Activated naive CD8-positive, alpha-beta T cell treated with anti-CD3 and anti-CD28 coated beads for 36 hours (primary cell): ENCODE data around the gene COLGALT1. TPM values are rescaled to one million over a fixed set of nuclear protein-coding genes. Genes with fewer than 3 reads are reported as not detected.
"Not testable (repeated sequence)": the region's sequence is repeated elsewhere in the genome, so short reads cannot be mapped to it uniquely, and the experiment has no call there.

Experiments used
- DNase-seq: peaks from one replicate; pipeline ENCODE4 v3.0.0; 2021
- H3K27ac Mint-ChIP-seq: one replicate; pipeline ENCODE4 v1.8.0; 2022; ENCODE audit warnings: mild to moderate bottlenecking, moderate library complexity, mixed read lengths
- H3K27me3 Mint-ChIP-seq: one replicate; pipeline ENCODE4 v1.8.0; 2022; ENCODE audit warnings: mild to moderate bottlenecking, mixed read lengths
- H3K36me3 Mint-ChIP-seq: one replicate; pipeline ENCODE4 v1.8.0; 2021; ENCODE audit warnings: mild to moderate bottlenecking, mixed read lengths
- H3K4me1 Mint-ChIP-seq: one replicate; pipeline ENCODE4 v1.8.0; 2021; ENCODE audit warnings: mixed read lengths
- H3K4me3 Mint-ChIP-seq: one replicate; pipeline ENCODE4 v1.8.0; 2022; ENCODE audit warnings: mild to moderate bottlenecking, moderate library complexity, mixed read lengths
- H3K9me3 Mint-ChIP-seq: one replicate; pipeline ENCODE4 v1.8.0; 2022; ENCODE audit warnings: mixed read lengths
- total RNA-seq, 2 experiments: library from RNA; stranded (reverse); gene quantifications; one replicate each; pipeline ENCODE4 v1.2.3, GENCODE V29; 2021

Gene COLGALT1
- total RNA-seq, 2 experiments from 2014 or later: 78.9 to 80.1 TPM

DNA sequence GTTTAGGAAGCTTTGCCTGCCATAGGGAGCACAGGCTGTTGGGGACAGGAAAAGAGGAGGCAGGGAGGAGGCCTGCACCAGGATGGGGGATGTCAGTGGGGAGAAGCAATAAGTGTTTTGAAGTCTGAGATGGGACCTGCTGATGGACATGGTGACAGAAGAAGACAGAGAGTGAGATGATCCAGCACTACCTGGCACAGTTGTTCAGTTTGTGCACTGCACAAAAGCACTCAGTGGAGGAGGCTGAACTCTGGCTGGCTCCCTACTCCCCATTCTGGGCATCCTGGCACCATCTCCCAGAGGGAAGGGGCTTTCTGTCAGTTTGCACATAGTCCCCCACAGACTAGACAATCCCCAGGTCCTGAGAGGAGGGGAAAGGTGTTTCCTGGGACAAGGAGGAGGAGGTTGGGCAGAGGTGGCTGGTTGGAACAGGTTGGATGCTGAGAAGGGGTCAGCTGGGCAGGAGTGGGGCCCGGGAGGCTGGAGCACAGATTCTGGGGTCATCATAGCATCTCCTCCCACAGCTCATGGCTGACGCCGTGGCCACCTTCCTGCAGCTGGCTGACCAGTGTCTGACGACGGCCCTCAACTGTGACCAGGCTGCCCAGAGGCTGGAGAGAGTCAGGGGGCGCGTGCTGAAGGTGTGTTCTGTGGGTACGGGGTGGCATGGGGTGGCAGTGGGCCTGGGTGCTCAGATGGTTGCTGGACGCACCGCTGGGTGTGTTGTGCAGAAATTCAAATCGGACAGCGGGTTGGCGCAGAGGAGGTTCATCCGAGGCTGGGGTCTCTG is 12.5 kb upstream of the COLGALT1 start:
- H3K27ac Mint-ChIP-seq: no peak overlapping the region
- no peak overlapping the region for H3K4me3 Mint-ChIP-seq
- H3K36me3 Mint-ChIP-seq: no peaks in the 10 kb centered on the region
- H3K27me3 Mint-ChIP-seq: peaks cover 7% of the 10 kb centered on the region
- no peaks in the 10 kb centered on the region for H3K9me3 Mint-ChIP-seq
- peaks cover 12% of the 10 kb centered on the region for H3K4me1 Mint-ChIP-seq
- no peak for DNase-seq

DNA sequence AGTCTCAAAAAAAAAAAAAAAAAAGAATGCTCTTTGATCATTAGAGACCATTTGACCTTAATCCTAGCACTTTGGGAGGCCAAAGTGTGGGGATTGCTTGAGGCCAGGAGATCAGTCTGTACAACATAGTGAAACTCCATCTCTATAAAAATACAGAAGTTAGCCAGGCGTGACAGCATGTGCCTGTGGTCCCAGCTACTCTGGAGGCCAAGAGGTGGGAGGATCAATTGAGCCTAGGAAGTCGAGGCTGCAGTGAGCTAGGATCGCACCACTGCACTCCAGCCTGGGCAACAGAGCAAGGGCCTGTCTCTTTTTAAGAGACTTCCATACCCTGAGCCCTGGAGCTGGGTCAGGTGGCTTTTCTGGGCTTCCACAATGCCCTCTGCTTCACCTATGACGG is 11.5 kb upstream of the COLGALT1 start:
- H3K4me1 Mint-ChIP-seq: peaks cover 5% of the 10 kb centered on the region
- DNase-seq: no peak
- no peaks in the 10 kb centered on the region for H3K27me3 Mint-ChIP-seq
- no peak overlapping the region for H3K27ac Mint-ChIP-seq
- no peaks in the 10 kb centered on the region for H3K36me3 Mint-ChIP-seq
- H3K9me3 Mint-ChIP-seq: no peaks in the 10 kb centered on the region
- H3K4me3 Mint-ChIP-seq: no peak overlapping the region

DNA sequence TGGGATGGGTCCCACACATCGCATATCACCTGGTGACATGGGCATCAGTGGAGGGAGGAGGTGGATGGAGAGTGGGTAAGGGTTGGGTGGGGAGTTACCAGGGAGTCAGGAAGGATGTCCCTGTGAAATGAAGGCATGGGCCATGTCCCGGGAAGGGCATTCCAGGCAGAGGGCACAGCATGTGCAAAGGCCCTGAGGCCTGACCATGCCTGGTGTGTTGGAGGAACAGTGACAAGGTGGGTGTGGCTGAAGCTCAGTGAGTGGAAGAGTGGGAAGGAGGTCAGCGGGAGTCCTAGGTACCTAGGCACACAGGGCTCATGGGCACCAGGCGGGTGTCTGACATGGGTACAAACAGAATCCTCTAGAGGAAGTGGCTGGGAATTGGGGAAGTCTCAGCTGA is 11.0 kb upstream of the COLGALT1 start:
- no peak overlapping the region for H3K27ac Mint-ChIP-seq
- H3K36me3 Mint-ChIP-seq: no peaks in the 10 kb centered on the region
- no peak overlapping the region for H3K4me3 Mint-ChIP-seq
- peaks cover 4% of the 10 kb centered on the region for H3K4me1 Mint-ChIP-seq
- no peak for DNase-seq
- no peaks in the 10 kb centered on the region for H3K27me3 Mint-ChIP-seq
- H3K9me3 Mint-ChIP-seq: no peaks in the 10 kb centered on the region

DNA sequence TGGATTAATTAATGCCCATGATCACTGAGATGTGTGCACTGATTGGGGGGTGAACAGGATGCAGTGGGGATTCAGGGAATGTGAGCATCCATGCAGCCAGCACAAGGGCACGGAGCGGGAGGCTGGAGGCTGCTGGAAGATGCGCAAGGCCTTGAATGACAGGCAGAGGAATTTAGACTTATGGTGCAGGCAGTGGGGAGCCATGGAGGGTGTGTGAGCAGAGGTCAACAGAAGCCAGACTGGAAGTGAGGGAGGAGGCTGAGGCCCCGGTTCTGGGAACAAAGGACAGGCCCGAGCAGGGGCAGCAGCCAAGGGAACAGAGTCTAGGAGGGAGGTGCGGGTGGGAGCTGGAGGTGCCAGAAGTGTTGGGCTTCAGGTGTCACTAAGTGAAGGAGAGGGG is 7.3 kb upstream of the COLGALT1 start:
- no peak for DNase-seq
- Mint-ChIP-seq H3K9me3 (no peaks in the 10 kb centered on the region), H3K36me3 (no peaks in the 10 kb centered on the region), H3K4me1 (no peaks in the 10 kb centered on the region), H3K4me3 (no peak overlapping the region), H3K27me3 (no peaks in the 10 kb centered on the region), H3K27ac (no peak overlapping the region)

DNA sequence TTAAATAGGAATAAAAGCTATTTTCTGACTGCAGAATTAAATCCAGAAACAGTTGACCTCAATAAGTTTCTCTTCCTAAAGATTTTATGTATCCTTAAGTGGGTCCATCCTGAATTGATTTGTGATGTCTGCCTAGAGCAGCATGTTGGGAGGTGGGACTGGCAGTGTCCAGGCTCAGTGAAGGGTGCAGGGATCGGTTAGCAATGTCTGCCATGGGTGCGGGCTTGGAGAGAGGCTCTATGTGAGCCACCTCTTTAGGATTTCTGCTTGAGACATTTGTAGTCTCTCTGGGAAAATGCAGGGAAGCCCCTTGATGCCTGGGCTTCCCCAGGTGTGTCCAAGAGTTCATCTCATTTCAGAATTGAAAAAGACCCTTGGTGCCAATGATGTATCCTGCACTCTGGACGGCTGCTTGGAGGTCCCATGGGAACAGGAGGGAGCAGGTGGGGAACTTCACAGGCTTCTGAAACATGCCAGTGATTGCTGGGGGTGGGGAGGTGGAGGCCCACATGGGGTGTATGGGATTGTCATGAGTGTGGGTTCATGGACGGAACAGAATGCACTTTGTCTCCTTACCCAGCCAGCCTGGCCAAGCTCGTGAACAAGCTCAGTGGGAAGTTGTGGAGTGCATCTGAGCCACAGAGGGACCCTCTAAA is 6.2 kb upstream of the COLGALT1 start:
- Mint-ChIP-seq H3K27ac (no peak overlapping the region), H3K4me3 (no peak overlapping the region), H3K27me3 (no peaks in the 10 kb centered on the region), H3K4me1 (no peaks in the 10 kb centered on the region), H3K36me3 (no peaks in the 10 kb centered on the region), H3K9me3 (no peaks in the 10 kb centered on the region)
- DNase-seq: no peak

DNA sequence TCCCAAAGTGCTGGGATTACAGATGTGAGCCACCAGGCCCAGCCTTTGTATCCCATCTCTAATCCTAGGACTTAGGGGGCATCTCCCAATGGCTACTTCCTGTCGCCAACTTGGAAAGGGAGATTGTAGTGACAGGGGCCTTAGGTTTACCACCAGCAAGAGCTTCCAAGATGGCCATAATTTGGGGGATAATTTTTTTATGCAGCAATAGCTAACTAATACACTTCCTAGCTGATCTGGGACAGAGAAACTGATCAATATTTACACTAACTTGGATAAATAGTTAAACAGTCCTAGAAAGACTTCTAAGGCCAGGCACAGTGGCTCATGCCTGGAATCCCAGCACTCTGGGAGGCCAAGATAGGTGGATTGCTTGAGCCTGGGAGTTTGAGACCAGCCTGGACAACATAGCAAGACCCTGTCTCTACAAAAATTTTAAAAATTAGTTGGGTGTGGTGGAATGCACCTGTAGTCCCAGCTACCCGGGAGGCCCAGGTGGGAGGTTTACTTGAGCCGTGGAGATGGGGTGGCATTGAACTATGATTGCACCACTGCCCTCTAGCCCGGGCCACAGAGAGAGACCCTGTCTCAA is 5.3 kb upstream of the COLGALT1 start:
- H3K36me3 Mint-ChIP-seq: no peaks in the 10 kb centered on the region
- peaks cover 3% of the 10 kb centered on the region for H3K4me1 Mint-ChIP-seq
- DNase-seq: no peak
- H3K4me3 Mint-ChIP-seq: no peak overlapping the region
- no peak overlapping the region for H3K27ac Mint-ChIP-seq
- H3K27me3 Mint-ChIP-seq: no peaks in the 10 kb centered on the region
- no peaks in the 10 kb centered on the region for H3K9me3 Mint-ChIP-seq

DNA sequence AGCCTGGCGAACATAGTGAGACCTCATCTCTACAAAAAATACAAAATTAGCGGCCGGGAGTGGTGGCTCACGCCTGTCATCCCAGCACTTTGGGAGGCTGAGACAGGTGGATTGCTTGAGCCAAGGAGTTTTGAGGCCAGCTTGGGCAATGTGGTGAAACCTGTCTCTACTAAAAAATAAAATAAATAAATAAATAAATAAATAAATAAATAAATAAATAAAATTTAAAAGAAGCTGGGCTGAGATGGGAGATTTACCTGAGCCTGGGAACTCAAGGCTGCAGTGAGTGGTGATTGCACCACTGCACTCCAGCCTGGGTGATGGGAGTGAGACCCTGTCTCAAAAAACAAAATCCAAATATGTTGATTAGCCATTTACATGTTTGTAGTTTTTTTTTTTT is 2.7 kb upstream of the COLGALT1 start:
- H3K9me3 Mint-ChIP-seq, H3K4me3 Mint-ChIP-seq, H3K27ac Mint-ChIP-seq, H3K27me3 Mint-ChIP-seq, H3K4me1 Mint-ChIP-seq, DNase-seq: not testable (repeated sequence)
- peaks cover 11% of the 10 kb centered on the region for H3K36me3 Mint-ChIP-seq

DNA sequence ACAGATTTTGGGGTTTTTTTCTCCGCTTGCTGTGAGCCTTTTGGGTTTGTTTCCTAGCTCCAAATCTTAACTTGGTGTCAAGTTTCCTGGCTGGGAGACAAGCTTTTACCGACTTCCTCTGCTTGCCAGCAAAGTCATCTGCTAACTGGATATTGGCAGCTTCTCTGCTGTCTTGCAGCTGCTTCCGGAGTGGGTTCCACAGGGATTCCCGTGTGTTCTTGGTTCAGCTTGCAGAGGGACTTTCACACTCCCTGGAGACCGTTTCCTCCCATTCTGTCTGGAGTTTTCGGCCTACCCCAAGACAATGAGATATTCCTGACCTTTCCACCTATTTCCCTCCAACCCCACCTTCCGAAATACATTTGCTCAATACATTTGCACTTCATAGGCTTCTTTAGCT is 2.2 kb upstream of the COLGALT1 start:
- H3K27ac Mint-ChIP-seq: no peak overlapping the region
- H3K4me3 Mint-ChIP-seq: no peak overlapping the region
- H3K27me3 Mint-ChIP-seq: no peaks in the 10 kb centered on the region
- peaks cover 7% of the 10 kb centered on the region for H3K4me1 Mint-ChIP-seq
- H3K36me3 Mint-ChIP-seq: peaks cover 11% of the 10 kb centered on the region
- DNase-seq: no peak
- no peaks in the 10 kb centered on the region for H3K9me3 Mint-ChIP-seq

DNA sequence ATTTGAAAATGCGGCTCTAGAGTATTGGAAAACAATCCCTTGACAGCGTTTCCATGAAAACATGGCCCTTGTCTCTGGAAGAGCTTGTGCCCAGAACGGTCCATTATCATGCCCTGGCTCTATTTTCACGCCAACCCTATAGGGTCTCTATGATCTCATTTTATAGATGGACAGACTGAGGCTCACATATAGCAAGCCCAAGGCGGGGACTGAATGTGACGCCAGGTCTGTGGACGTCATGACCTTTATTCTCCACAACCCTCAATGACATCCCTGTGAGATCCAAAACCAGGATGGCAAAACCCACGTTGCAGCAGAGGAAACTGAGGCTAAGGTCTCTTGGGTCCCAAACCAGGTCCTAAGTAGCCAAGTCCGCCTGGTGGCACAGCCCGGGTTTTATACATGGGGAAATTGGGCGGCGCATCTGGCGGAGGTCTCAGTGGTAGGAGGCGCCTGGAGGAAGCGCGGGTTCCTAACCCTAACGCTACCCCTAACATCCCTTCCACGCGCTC is 425 bp upstream of the COLGALT1 start:
- Mint-ChIP-seq H3K4me3 (peak overlapping the region; percentile 80), H3K27me3 (no peaks in the 10 kb centered on the region), H3K27ac (peak overlapping the region; percentile 77), H3K4me1 (peaks cover 7% of the 10 kb centered on the region), H3K36me3 (peaks cover 17% of the 10 kb centered on the region), H3K9me3 (no peaks in the 10 kb centered on the region)
- DNase-seq: no peak

DNA sequence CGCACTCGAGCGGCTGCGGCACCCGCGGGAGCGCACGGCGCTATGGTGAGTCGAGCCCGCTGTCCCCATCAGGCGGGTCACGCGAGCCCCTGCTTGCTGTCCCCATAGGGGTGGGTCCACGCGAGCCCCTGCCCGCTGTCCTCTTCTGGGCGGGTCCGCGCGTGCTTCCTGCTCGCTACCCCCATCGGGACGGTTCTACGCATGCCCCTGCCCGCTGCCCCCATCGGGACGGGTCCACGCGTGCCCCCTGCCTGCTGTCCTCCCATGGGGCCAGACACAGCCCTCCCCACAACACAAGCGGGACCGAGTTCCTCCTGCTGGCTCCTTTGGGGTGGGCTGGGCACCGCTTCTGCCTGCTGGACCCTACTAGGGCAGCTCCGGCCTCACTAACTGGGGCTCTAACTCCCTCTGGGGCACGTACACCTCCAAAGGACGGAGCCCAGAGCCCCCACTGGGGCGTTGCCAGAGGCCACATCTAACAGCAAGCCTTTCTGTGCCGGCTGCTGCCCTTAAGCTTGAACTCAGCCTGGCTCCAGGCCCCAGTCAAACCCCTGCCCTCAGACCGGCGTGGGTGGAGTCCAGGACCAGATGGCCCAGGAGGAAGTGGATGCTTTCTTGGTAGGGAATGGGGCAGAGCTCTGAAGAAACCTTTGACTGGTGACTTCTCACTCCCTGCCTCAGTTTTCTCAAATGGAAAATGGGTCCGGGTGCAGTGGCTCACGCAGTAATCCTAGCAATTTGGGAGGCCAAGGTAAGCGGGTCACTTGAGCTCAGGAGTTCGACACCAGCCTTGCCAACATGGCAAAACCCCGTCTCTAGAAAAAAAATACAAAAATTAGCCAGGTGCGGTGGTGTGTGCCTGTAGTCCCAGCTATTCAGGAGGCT is 722 bp downstream of the COLGALT1 start:
- peaks cover 22% of the 10 kb centered on the region for H3K36me3 Mint-ChIP-seq
- DNase-seq: no peak
- H3K9me3 Mint-ChIP-seq: no peaks in the 10 kb centered on the region
- H3K4me3 Mint-ChIP-seq: peak overlapping the region; percentile 87
- H3K4me1 Mint-ChIP-seq: peaks cover 9% of the 10 kb centered on the region
- no peaks in the 10 kb centered on the region for H3K27me3 Mint-ChIP-seq
- peak overlapping the region; percentile 83 for H3K27ac Mint-ChIP-seq

DNA sequence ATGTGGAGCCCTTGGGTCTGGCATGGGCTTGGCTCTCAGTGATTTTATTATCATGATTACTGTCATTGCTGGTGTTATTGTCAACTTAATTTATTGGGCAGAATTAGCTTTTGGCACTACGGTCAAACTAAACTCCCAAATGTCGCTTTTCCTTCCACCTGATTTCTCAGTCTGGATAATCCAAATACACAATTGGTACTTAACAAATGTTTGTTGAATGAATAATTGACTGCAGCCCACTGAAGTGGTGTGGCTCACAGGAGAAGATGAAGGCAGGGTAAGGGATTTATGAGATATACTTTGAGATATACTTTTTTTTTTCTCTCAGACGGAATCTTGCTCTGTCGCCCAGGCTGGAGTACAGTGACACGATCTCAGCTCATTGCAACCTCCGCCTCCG is 1.5 kb downstream of the COLGALT1 start:
- Mint-ChIP-seq H3K27me3 (no peaks in the 10 kb centered on the region), H3K27ac (peak overlapping the region; percentile 45), H3K9me3 (no peaks in the 10 kb centered on the region)

DNA sequence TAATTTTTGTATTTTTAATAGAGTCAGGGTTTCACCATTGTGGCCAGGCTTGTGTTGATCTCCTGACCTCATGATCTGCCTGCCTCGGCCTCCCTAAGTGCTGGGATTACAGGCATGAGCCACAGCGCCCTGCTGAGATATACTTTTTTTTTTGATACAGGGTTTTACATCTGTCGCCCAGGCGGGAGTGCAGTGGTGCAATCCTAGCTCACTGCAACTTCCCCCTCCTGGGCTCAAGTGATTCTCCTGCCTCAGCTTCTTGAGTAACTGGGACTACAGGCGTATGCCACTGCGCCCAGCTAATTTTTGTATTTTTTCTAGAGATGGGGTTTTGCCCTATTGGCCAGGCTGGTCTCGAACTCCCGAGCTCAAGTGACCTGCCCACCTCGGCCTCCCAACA is 2.0 kb downstream of the COLGALT1 start:
- H3K36me3 Mint-ChIP-seq: peaks cover 29% of the 10 kb centered on the region
- peaks cover 9% of the 10 kb centered on the region for H3K4me1 Mint-ChIP-seq
- no peak for DNase-seq
- H3K27ac Mint-ChIP-seq: no peak overlapping the region
- peak overlapping the region; percentile 87 for H3K4me3 Mint-ChIP-seq
- no peaks in the 10 kb centered on the region for H3K27me3 Mint-ChIP-seq
- H3K9me3 Mint-ChIP-seq: no peaks in the 10 kb centered on the region

More for the DNA sequence above, 1.5 kb downstream of the COLGALT1 start:
- Mint-ChIP-seq H3K4me3 (peak overlapping the region; percentile 87), H3K36me3 (peaks cover 28% of the 10 kb centered on the region), H3K4me1 (peaks cover 9% of the 10 kb centered on the region)
- no peak for DNase-seq

DNA sequence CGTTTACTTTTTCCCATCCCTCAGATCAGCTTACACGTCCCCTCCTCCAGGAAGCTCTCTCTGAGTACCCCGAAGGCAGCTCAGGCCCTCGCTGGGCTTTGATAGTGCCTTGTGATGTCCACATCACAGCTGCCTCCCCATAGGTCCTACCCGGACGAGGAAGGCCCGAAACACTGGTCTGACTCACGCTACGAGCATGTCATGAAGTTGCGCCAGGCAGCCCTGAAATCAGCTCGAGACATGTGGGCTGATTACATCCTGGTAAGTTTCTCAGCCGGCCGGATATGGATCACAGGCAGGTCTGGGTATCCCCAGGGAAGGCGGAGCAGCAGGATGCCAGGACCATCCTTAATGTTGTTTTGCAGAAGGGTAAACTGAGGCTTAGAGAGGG is 4.8 kb downstream of the COLGALT1 start:
- peaks cover 6% of the 10 kb centered on the region for H3K4me1 Mint-ChIP-seq
- H3K27me3 Mint-ChIP-seq: no peaks in the 10 kb centered on the region
- H3K36me3 Mint-ChIP-seq: peaks cover 32% of the 10 kb centered on the region
- no peak overlapping the region for H3K4me3 Mint-ChIP-seq
- H3K27ac Mint-ChIP-seq: peak overlapping the region; percentile 48
- H3K9me3 Mint-ChIP-seq: no peaks in the 10 kb centered on the region
- DNase-seq: no peak

DNA sequence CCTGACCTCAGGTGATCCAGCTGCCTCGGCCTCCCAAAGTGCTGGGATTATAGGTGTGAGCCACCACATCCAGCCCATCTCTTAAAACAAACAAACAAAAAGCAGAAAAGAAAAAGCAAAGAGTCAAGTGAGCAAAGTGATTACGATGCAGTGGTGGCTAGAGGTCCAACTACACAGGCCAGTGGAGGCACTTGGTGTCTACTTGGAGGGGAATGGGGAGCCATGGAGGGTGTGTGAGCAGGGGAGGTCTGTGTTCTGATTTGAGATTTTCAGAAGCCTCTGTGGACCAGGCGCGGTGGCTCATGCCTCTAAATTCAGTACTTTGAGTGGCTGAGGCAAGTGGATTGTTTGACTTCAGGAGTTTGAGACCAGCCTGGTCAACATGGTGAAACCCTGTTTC is 6.6 kb downstream of the COLGALT1 start:
- no peak overlapping the region for H3K27ac Mint-ChIP-seq
- no peak overlapping the region for H3K4me3 Mint-ChIP-seq
- peaks cover 2% of the 10 kb centered on the region for H3K4me1 Mint-ChIP-seq
- H3K36me3 Mint-ChIP-seq: peaks cover 24% of the 10 kb centered on the region
- H3K9me3 Mint-ChIP-seq: no peaks in the 10 kb centered on the region
- H3K27me3 Mint-ChIP-seq: no peaks in the 10 kb centered on the region
- DNase-seq: no peak

DNA sequence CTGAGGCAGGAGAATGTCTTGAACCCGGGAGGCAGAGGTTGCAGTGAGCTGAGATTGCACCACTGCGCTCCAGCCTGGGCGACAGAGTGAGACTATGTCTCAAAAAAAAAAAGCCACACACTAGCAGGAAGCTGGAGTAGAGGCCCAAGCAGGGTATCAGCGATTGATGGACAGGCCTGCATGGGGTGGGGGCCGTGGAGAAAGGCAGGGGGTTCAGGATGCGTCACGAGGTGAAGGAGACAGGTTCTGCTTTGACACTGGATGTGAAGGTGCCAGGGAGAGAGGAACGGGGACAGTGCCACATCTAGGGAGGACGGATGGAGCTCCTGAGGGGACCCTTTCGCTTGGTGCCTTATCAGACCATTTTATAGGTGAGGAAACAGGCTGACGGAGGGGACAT is 7.1 kb downstream of the COLGALT1 start:
- Mint-ChIP-seq H3K36me3 (peaks cover 21% of the 10 kb centered on the region), H3K9me3 (no peaks in the 10 kb centered on the region), H3K27ac (no peak overlapping the region), H3K4me3 (no peak overlapping the region), H3K27me3 (no peaks in the 10 kb centered on the region), H3K4me1 (peaks cover 2% of the 10 kb centered on the region)
- DNase-seq: no peak
